Transverse colon (tissue), 4 donors: Measurements from ENCODE around the gene SEC16A.

Source experiments
- CTCF ChIP-seq, 5 experiments: fragments of 200-600 bp in 3 of 5; fragments of 450-650 bp in 2 of 5; sonication (generic) in 3 of 5; IDR thresholded peaks; 1 replicate in 2 of 5; 2 replicates in 3 of 5; pipeline ENCODE4 v1.5.1; 2016 to 2017; ENCODE audit warnings: antibody characterized with exemption in 5 of 5, inconsistent platforms in 3 of 5, mild to moderate bottlenecking in 2 of 5, moderate library complexity in 1 of 5
- EP300 ChIP-seq: sonication (generic); formaldehyde crosslinking; IDR thresholded peaks from one replicate; pipeline ENCODE4 v1.6.1; 2017; ENCODE audit warnings: antibody characterized with exemption, low read depth
- POLR2AphosphoS5 ChIP-seq, 3 donors: sonication (generic); formaldehyde crosslinking; IDR thresholded peaks; one replicate each; pipeline ENCODE4 v1.6.1; 2016; ENCODE audit warnings: antibody characterized with exemption in 3 of 3

DNA sequence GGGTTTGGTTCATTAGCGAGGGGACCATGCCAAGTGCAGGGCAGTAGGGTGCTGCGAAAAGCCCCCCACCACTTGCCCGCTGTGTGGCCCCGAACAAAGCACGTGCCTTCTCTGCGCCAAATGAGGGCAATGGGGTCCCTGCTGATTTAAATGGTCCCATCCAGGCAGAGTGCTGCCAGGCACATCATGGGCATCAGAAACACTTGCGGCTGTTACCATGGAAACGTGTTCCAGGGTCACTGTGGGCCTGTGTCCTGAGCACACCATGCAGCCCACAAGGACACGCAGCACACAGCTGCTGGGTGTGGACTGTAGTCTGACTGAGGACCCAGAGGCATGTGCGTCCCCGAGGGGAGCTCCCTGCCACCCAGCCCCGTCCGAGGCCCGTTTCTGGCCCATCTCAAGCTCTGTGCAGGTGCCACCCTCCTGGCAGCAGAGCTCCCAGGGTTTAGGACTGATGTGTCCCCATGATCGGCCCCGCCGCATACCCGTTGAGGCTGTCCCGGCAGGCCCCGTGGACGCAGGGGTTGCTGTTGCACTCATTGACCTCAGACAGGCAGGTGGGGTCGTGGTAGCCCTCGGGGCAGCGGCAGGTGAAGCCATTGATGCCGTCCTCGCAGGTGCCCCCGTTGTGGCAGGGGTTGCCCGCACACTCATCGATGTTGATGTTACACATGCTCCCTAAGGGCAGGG, 31.3 kb upstream of the SEC16A start:
- TF ChIP-seq POLR2AphosphoS5 (IDR thresholded peaks at IDR 0.05) (no peak), CTCF (IDR thresholded peaks at IDR 0.05) (no peak), EP300 (no peak)
